GM19035 (cell line): Measurements from ENCODE around the gene CKMT2.
A peak's percentile ranks its signal among the peaks of the same experiment; 100 is the strongest.
"Not testable (repeated sequence)": the region's sequence is repeated elsewhere in the genome, so short reads cannot be mapped to it uniquely, and the experiment has no call there.

Experiments used
- ATAC-seq: cut with Tn5 transposase; IDR thresholded peaks from one replicate; pipeline ENCODE4 v1.9.1; 2021; ENCODE audit not compliant: unreplicated experiment

The CKMT2 gene

DNA sequence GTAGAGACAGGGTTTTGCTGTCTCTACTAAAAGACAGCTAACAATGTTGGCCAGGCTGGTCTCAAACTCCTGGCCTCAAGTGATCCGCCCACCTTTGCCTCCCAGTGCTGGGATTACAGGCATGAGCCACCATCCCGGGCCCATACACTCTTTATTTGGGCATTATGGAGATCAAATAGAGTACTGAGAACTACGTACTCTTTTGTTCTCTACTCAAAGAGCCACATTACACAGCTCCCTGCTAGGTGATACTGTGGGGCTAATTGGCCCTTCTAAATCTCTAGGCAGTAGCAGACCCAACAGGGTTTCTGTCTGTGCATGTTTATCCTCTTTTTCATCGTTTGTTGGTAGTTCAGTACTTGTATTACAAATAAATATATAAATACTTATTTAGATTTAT, 16.1 kb downstream of the CKMT2 start:
- ATAC-seq, result no peak

DNA sequence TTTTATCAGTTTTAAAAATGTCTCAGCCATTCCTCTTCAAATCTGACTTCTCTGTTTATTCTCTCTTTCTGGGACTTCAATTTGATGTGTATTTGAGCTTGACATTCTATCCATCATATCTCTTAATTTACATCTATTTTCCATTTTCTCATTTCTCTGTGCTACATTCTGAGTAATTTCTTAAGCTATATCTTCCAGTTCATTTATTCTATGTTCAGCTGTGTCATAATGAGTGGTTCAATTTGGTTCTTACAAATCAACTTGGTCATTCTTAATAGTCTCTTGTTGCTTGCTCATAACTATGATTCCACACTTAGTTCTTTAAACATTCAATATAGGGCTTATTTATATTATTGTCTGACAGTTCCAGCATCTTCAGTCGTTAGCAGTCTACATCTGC, 16.9 kb downstream of the CKMT2 start:
- no peak for ATAC-seq

GRCh38 chr5:81251922-81252321, 18.8 kb downstream of the CKMT2 start:
- no peak for ATAC-seq

- ATAC-seq, result no peak
Observed at GRCh38 chr5:81252904-81253303, 19.8 kb downstream of the CKMT2 start.

DNA sequence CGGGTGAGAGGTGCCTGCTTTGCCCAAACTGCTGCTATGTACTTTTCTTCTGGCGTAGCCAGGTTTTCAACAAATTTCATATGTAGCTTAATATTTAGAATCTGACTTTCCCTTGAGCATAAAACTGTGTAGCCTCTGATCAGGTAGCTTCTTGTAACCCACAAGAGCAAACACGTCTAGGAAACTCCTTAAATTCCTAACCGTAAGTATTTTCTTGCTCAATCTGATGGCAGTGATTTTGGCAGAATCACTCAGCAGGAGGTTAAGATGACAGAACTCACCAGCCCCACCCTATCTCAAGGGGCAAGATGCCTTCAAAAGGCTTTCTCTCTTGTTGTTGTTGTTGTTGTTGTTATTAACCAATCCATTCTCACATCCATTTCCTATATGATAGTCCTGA, 20.8 kb downstream of the CKMT2 start:
- ATAC-seq, result no peak

DNA sequence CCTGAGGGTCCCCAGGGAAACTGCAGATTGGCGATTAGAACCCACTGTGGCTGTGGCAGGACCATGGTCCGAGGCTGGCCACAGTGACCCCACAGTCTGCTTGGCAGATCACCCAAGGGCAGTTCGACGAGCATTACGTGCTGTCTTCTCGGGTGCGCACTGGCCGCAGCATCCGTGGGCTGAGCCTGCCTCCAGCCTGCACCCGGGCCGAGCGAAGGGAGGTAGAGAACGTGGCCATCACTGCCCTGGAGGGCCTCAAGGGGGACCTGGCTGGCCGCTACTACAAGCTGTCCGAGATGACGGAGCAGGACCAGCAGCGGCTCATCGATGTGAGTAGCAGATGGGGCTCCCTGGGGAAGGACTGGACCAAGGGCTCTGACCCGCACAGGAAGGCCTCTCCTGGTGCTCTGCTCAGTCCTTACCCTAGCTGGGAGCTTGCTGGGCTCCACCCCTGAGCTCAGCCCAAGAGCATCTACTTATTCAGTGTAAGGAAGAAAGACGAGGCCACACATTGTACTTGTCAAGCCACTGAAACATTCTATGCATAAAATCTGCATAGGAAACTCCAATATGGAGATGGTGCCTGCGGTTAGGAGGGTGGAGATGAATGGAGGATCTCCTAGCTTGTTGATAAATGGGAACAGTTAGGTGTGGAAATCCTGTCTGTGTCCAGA, 21.9 kb downstream of the CKMT2 start:
- ATAC-seq, result no peak

GRCh38 chr5:81256766-81257165, 23.6 kb downstream of the CKMT2 start:
- no peak for ATAC-seq

- not testable (repeated sequence) for ATAC-seq
Observed at GRCh38 chr5:81262796-81263195, 29.7 kb downstream of the CKMT2 start.

DNA sequence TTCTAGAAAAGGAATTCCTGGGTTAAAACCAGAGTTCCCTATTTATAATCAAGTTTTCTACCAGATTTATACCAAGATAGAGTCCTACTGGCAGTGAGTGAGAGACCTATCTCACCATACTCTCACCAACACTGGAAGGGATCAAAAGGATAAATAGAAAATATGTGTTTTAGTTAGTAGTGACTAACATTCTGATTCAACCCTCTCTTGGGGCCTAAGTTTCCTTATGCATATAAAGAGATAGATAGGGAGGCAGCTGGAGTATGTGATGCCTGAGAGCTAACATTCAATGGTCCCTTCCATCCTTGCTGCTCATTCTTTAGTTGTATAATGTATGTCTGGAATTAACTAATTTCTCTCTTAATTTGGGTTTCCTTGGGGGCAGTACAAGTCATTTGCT, 32.0 kb downstream of the CKMT2 start:
- no peak for ATAC-seq

DNA sequence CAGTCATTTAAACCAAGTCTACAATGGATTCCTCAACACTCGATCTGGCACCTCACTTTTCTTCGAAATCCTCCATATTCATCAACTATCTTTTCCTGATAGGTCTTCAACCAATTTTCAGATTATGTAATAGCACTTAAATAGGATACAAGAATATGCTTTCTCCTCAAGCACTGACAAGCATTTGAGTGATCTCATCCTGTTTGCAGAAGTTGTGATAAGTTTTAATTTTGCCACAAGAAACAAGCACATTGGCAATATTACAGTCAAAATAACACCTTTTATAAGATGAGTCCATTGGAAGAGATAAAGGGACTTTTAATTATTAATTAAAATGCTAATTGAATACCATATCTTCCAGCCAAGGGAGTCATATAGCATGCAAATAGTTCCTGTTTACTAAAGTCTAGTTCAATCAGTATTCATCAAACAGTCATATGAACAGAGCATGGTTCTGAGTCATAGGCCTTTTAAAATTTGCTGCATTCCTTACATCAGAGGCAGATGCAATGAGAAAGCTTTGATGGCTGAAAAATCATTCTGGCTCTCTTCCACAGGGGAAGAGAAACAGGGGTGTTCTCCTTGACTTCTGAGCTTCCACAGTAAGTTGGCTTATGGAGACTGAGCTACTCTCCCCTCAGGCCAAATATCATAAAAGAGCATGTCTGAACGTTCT, 35.5 kb downstream of the CKMT2 start:
- ATAC-seq, result no peak

DNA sequence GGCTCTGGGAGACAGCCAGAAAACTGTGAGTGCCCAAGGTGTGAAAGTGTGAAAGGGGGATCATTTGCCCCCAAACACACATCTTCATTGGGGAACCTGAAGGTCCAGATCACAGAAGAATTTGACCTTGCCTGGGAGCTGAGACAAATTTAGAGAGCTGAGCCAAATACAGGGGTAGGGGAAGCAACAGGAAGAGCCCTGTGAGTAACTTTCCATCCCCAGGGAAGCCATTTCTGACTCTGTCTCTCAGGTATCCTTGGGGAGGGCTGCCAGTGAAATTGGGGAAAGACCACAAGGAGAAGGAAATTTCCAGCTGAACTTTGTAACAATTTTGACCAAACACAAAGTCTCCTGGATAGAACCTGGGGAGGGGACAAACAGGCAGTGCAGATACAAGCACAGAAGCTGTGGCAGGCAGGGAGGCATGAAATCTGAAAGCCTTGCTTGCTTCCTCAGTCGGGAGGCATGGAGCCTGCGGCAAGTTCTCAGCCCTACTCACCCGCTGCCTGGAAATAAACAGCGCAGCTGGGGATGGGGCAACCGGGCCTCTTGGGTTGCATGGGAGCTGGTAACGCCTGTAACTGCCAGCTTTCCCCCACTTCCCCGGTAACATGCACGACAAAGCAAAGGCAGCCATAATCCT, 36.8 kb downstream of the CKMT2 start:
- no peak for ATAC-seq

DNA sequence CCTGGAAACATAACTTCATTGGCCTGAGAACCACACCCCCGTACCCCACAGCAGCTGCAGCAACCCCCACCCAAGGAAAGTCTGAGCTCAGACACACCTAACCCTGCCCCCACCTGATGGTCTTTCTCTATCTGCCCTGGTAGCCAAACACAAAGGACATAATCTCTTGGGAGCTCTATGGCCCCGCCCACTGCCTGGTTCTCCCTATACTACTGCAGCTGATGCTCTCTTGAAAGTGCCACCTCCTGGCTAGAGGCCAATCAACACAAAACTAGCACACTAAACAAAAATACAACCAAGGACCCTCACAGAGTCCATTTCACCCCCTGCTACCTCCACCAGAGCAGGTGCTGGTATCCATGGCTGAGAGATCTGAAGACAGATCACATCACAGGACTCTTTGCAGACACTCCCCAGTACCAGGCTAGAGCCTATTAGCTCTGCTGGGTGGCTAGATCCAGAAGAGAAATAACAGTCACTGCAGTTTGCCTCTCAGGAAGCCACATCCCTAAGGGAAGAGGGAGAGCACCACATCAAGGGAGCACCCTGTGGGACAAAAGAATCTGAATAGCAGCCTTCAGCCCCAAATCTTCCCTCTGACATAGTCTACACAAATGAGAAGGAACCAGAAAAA, 37.4 kb downstream of the CKMT2 start:
- ATAC-seq, result not testable (repeated sequence)

DNA sequence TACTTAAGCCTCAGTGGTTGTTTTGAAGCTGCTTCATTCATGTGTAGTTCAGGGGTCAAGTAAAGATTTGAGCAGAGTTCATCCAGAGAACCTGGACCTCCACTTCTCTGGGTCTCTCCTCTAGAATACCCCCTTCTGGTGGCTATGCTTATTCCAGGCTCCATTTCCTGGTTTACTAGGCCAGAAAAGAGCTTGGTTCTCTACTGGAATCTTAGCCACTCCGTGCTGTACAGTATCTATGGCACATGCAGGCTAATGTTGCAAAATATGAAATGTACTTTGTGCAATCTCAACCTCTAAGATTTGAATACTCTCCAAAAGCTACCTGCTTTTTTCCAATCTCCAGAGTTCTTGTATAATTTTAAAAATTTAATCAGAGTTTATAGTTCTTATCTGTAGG, 50.9 kb downstream of the CKMT2 start:
- no peak for ATAC-seq

GRCh38 chr5:81286059-81286617, 53.0 kb downstream of the CKMT2 start:
- no peak for ATAC-seq

- peak; percentile 50 for ATAC-seq
Observed at GRCh38 chr5:81288021-81288433, 54.9 kb downstream of the CKMT2 start.

DNA sequence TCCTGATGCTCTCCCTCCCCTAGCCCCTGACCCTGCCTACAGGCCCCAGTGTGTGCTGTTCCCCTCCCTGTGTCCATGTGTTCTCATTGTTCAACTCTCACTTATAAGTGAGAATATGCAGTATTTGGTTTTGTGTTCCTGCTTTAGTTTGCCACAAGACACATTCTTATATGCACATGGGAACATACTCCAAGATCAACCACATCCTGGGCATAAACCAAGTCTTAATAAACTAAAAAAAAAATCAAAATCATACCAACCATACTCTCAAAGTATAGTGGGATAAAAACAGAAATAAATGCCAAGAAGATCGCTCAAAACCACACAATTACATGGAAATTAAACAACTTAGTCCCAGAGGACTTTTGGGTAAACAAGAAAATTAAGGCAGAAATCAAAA, 57.0 kb downstream of the CKMT2 start:
- ATAC-seq, result no peak

- no peak for ATAC-seq
Observed at GRCh38 chr5:81292130-81292529, 59.0 kb downstream of the CKMT2 start.

DNA sequence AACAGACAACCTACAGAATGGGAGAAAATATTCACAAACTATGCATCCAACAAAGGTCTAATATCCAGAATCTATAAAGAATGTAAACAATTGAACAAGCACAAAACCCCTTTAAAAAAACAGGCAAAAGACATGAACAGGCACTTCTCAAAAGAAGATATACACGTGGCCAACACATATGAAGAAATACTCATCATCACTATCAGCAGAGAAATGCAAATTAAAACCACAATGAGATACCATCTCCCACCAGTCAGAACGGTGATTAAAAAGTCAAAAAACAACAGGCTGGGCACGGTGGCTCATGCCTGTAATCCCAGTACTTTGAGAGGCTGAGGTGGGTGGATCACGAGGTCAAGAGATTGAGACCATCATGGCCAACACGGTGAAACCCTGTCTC, 60.9 kb downstream of the CKMT2 start:
- not testable (repeated sequence) for ATAC-seq

- ATAC-seq, result no peak
Observed at GRCh38 chr5:81297531-81297930, 64.4 kb downstream of the CKMT2 start.

DNA sequence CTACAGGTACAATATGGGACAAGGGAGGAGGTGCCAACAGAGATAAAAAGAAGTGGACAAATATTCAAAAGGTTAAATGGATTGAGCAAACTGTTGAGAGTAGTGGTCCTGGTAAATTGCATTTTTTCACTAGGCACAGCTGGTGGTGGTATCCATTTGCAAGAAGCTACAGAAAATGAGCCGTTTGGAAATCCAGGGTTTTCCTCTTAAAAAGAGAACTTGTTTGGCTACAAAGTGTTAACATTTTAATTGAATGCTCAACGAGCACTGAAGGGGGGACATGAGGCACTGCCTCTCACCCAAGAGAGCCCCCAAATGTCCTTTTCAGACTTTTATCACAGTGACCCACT, 67.8 kb downstream of the CKMT2 start:
- no peak for ATAC-seq

DNA sequence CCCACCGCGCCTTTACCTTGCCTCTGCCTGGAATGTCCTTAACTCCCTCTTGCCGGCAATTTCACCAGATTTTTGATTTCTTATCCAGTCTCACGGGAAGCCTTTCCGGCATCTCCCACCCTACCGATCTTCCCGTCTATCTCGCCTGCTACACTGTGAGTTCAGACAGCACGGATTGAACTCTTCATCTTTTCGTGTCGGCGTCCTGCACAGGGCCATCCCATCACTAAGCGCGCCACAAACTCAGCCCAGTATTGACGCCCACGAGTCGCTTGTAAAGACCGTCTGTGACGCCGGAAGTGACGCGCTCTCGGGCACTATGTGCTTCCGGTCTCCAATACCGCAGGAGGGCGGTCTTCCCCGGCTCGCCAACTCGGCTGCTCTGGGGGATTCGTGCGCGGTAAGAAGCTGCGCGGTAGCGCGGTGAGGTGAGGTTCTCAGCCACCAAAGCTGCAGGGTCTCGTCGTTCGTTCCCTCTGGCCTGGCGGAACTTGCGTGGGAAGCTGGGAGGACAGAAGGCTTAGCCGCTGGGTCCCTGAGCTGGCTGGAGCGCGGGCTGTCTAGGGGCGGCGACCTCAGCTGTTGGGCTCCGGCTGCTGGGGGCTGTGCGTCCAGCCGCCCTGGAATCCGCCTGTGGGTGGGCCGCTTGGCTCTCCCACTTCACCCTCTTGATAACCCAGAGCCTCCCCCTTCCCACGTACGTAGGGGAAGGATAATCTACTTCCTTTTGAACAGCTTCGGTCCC, 68.3 kb downstream of the CKMT2 start, which contains the start of gene ZCCHC9:
Gene ZCCHC9, plus strand, starts transcription at position 317 of the 745 bp plus-strand sequence. CDS start 3,171 bp downstream, outside the sequence.
- ATAC-seq, result peak; percentile 96
